Measurements from ENCODE around the gene ZFPM1. TPM values are rescaled to one million over a fixed set of nuclear protein-coding genes. Genes with fewer than 3 reads are reported as not detected.

Gene ZFPM1
- total and polyA plus RNA-seq, 2 of the 8 experiments (the other 6 are each of a cell fraction or from before 2014, with no cell fraction given): 0.74 to 4.8 TPM

DNA sequence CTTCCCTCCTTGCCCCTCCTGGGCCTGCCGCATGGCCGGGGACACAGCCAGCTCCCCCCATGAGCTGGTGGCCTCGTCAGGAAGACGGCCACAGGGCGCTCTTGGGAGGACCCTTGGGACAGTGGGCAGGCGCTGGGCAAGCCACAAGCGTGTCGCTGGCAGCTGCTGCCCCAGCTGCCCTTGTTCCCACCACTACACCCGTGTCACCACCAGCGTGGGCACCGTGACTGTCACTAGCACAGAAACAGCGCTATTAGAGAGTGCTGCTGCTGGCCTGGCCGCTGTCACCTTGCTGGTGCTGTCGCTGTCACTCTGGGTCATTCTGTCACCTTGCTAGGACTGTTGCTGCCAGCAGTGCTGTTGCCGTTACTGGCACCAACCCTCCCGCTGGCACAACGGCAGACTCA lies 47.2 kb downstream of the ZFPM1 start (continued):
- TF ChIP-seq HDAC2 (IDR thresholded peaks at IDR 0.05; ENCODE audit: borderline replicate concordance in 1 of 2, low read depth in 2 of 2, low read length in 2 of 2) (no peak), EP300 (IDR thresholded peaks at IDR 0.05; ENCODE audit: borderline replicate concordance in 1 of 2, low read depth in 2 of 2, low read length in 2 of 2) (no peak), TAF1 (IDR thresholded peaks at IDR 0.05; ENCODE audit: low read depth, low read length) (no peak), NRF1 (IDR thresholded peaks at IDR 0.05; ENCODE audit: low read depth, low read length) (no peak), TEAD4 (IDR thresholded peaks at IDR 0.05; ENCODE audit: low read depth, low read length) (no peak)
